ENCODE data around the gene METTL1.

METTL1 gene

DNA sequence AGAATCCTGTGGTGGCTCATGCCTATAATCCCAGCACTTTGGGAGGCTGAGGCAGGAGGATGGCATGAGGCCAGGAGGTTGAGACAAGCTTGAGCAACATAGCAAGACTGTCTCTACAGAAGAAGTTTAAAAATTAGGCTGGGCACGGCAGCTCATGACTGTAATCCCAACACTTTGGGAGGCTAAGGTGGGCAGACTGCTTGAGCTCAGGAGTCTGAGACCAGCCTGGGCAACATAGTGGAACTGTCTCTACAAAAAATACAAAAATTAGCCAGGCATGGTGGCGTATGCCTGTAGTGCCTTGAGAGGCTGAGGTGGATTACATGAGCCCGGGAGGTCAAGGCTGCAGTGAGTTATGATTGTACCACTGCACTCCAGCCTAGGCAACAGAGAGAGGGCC is 4.0 kb downstream of the METTL1 start:
- 90 to 100% methylated on average over 1 to 3 of the region's 3 CpGs for WGBS, 2 experiments (ENCODE audit: insufficient coverage in 2 of 2)

DNA sequence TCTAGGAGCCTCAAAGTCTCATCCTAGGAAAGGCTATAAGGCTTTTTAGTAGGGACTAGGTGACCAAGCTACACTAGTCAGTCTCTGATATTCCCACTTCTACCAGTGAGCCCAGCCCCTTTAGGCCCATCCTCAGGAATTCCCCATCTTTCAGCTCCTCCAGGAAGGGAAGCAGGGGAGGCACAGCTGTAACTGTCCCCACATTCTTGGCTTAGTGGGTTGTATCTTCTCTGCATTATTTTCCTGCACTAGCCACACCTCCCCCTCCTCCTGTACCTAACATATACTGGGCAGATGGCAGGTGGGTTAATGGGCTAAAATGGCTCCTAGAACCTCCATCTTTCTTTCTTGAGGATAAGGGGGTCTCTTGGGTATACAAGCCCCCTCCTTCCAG is 4.6 kb downstream of the METTL1 start:
- Histone ChIP-seq H3K27ac (ENCODE audit: low read depth, low read length, severe bottlenecking) (no peak overlapping the region), H3K4me3 (ENCODE audit: extremely low read depth, insufficient read depth, low read length, poor library complexity, severe bottlenecking) (no peak overlapping the region), H3K36me3 (ENCODE audit: control insufficient read depth, insufficient read depth, low read length) (peaks cover 25% of the 10 kb centered on the region), H3K9me3 (ENCODE audit: control insufficient read depth, low read length) (no peaks in the 10 kb centered on the region), H3K4me1 (ENCODE audit: control insufficient read depth, insufficient read depth, low read length, poor library complexity, severe bottlenecking) (peaks cover 13% of the 10 kb centered on the region)

More for the DNA sequence above, 4.0 kb downstream of the METTL1 start:
- H3K4me1 ChIP-seq (ENCODE audit: control insufficient read depth, insufficient read depth, low read length, poor library complexity, severe bottlenecking): peaks cover 13% of the 10 kb centered on the region
- no peaks in the 10 kb centered on the region for H3K9me3 ChIP-seq (ENCODE audit: control insufficient read depth, low read length)
- no peak overlapping the region for H3K4me3 ChIP-seq (ENCODE audit: extremely low read depth, insufficient read depth, low read length, poor library complexity, severe bottlenecking)
- peaks cover 25% of the 10 kb centered on the region for H3K36me3 ChIP-seq (ENCODE audit: control insufficient read depth, insufficient read depth, low read length)
- H3K27ac ChIP-seq (ENCODE audit: low read depth, low read length, severe bottlenecking): no peak overlapping the region

DNA sequence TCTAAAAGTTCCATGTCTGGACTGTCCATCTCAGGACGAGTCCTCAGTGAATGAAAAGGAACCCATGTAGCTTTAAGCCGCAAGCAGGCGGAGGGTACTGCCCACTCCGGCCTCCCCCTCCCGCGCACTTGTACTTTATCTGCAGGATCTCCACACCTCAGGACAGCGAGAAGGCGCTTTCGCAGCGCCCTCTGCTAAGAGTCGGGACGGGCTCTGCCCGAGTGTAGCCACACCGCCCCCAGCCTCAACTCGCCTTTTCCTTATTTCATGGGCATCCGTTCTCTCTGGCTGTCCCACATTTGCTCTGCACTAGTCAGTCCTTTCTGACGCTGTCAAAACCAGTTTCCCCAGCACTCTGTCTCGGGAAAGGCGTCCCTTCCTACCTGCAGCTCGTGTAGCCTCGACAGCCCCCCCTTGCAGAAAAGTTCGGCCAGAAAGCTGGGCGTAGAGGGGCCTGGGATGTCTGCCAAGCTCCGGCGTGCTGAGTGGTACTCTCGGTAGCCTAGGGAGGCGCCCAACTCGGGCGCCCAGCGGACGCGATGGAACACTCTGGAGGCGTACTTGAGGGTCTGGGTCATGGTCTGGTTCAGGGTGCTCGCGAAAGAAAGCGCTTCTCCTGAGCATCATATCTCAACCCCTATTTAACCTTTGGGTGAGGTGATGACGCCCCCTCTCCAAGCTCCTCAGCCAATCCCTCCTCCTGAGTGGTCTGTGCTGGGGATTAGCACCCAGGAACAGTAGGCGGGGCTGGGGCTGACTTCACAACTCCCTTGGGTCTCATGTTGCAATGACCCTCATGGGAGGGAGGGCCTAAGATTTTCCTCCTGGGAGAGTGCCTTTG is 5.2 kb downstream of the METTL1 start, which contains the start of gene CYP27B1:
Gene CYP27B1, minus strand, starts transcription at position 615 of the 841 bp plus-strand sequence. Its CDS starts 37 bp downstream, at position 578.
- H3K4me1 ChIP-seq (ENCODE audit: control insufficient read depth, insufficient read depth, low read length, poor library complexity, severe bottlenecking): peaks cover 13% of the 10 kb centered on the region
- H3K4me3 ChIP-seq (ENCODE audit: extremely low read depth, insufficient read depth, low read length, poor library complexity, severe bottlenecking): no peak within 1 kb of the TSS
- WGBS, 2 experiments (ENCODE audit: insufficient coverage in 2 of 2): 5 to 6% methylated on average over 29 to 31 of the region's 38 CpGs
- H3K27ac ChIP-seq (ENCODE audit: low read depth, low read length, severe bottlenecking): no peak within 1 kb of the TSS
- H3K36me3 ChIP-seq (ENCODE audit: control insufficient read depth, insufficient read depth, low read length): peaks cover 25% of the 10 kb centered on the region
- no peaks in the 10 kb centered on the region for H3K9me3 ChIP-seq (ENCODE audit: control insufficient read depth, low read length)

DNA sequence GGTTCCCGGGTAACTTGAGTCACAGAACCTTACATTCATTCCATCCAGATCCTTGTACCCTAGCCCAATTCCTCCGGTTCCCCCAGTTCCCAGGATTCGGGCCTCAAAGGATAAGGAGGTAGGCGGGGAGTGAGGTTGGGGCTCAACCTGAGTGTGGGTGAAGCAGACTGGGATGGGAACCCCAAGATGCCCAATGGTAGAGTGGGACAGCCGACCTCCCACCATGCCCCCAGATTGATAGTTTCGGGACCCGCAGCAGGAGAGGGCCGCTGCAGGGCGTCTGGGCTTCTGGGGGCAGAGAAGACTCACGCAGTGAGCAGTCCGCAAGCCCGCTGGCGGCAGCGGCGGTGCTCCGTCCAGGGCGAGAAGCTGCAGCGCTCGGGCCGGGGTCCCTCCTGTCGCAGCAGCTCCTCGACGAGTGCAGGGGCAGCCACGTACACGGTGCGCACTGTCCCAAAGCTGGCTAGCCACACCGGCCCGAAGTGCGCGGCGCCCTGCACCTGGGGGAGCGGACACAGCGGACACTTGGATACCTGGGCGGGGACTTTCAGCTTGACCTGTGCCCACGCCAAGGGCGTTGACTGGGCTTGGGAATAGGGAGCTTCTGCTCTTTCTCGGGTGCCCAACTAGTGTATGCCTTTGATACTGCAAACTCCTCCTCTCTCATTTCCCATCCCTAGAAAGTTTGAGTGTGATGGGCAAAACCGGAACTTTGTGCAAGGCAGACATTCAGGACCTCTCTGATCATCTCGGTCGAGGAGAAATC is 6.0 kb downstream of the METTL1 start:
- no peaks in the 10 kb centered on the region for H3K9me3 ChIP-seq (ENCODE audit: control insufficient read depth, low read length)
- H3K36me3 ChIP-seq (ENCODE audit: control insufficient read depth, insufficient read depth, low read length): peaks cover 23% of the 10 kb centered on the region
- peaks cover 10% of the 10 kb centered on the region for H3K4me1 ChIP-seq (ENCODE audit: control insufficient read depth, insufficient read depth, low read length, poor library complexity, severe bottlenecking)
- 3 to 7% methylated on average over 27 to 32 of the region's 40 CpGs for WGBS, 2 experiments (ENCODE audit: insufficient coverage in 2 of 2)
- peak overlapping the region; percentile 9 for H3K4me3 ChIP-seq (ENCODE audit: extremely low read depth, insufficient read depth, low read length, poor library complexity, severe bottlenecking)
- H3K27ac ChIP-seq (ENCODE audit: low read depth, low read length, severe bottlenecking): no peak overlapping the region

DNA sequence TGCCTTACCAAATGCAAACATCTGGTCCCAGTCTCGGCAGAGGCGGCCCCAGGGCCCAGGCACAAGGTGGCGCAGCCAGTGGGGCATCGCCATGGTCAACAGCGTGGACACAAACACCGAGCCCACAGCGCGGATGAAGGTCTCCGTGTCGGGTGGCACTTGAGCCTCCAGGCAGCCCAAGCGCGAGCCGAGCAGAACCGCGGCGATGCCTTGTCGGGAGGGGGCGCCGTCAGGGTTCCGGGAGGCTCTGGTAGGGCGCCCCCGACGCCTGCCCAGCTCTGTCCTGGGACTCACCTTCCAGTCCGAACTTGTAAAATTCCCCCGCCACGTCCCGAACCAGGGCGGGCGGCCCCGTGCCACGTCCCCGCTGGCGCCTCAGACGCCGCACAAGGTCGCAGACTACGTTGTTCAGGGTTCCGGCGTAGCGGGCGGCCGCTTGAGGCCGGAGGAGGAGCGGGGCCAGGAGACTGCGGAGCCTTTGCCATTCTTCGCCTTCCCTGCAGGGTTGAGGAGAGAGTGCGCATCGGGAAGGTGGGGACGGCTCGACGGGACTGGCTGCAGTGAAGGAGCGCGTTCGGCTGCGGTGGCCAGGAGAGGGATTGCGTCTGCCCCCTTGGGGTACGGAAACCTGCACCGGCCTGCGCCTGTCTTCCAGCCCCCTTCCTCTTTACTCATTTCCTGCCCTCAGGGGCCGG is 6.8 kb downstream of the METTL1 start:
- H3K4me3 ChIP-seq (ENCODE audit: extremely low read depth, insufficient read depth, low read length, poor library complexity, severe bottlenecking): peak overlapping the region; percentile 9
- H3K27ac ChIP-seq (ENCODE audit: low read depth, low read length, severe bottlenecking): no peak overlapping the region
- H3K4me1 ChIP-seq (ENCODE audit: control insufficient read depth, insufficient read depth, low read length, poor library complexity, severe bottlenecking): peaks cover 10% of the 10 kb centered on the region
- H3K9me3 ChIP-seq (ENCODE audit: control insufficient read depth, low read length): no peaks in the 10 kb centered on the region
- peaks cover 18% of the 10 kb centered on the region for H3K36me3 ChIP-seq (ENCODE audit: control insufficient read depth, insufficient read depth, low read length)
- WGBS, 2 experiments (ENCODE audit: insufficient coverage in 2 of 2): 1 to 3% methylated on average over 52 to 60 of the region's 60 CpGs

DNA sequence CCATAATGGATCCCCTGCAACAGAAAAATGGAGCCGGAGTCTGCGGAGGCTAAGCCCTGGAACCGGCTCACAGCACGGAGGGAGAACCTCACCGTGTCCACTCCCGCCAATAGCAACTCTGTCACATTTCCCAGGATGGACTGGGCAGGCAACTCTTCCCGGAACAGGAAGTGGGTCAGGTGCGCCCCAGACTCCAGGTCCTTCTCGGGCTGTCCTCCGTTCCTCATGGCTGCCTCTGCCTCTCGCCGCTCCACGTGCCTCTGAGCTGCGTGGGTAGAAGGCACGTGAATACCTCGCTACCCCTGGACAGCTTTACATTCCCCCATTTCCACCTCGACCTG is 7.3 kb downstream of the METTL1 start:
- Histone ChIP-seq H3K4me1 (ENCODE audit: control insufficient read depth, insufficient read depth, low read length, poor library complexity, severe bottlenecking) (peaks cover 10% of the 10 kb centered on the region), H3K36me3 (ENCODE audit: control insufficient read depth, insufficient read depth, low read length) (peaks cover 15% of the 10 kb centered on the region), H3K4me3 (ENCODE audit: extremely low read depth, insufficient read depth, low read length, poor library complexity, severe bottlenecking) (peak overlapping the region; percentile 9), H3K9me3 (ENCODE audit: control insufficient read depth, low read length) (no peaks in the 10 kb centered on the region), H3K27ac (ENCODE audit: low read depth, low read length, severe bottlenecking) (no peak overlapping the region)
- WGBS, 2 experiments (ENCODE audit: insufficient coverage in 2 of 2): 23 to 29% methylated on average over 16 of the region's 17 CpGs

DNA sequence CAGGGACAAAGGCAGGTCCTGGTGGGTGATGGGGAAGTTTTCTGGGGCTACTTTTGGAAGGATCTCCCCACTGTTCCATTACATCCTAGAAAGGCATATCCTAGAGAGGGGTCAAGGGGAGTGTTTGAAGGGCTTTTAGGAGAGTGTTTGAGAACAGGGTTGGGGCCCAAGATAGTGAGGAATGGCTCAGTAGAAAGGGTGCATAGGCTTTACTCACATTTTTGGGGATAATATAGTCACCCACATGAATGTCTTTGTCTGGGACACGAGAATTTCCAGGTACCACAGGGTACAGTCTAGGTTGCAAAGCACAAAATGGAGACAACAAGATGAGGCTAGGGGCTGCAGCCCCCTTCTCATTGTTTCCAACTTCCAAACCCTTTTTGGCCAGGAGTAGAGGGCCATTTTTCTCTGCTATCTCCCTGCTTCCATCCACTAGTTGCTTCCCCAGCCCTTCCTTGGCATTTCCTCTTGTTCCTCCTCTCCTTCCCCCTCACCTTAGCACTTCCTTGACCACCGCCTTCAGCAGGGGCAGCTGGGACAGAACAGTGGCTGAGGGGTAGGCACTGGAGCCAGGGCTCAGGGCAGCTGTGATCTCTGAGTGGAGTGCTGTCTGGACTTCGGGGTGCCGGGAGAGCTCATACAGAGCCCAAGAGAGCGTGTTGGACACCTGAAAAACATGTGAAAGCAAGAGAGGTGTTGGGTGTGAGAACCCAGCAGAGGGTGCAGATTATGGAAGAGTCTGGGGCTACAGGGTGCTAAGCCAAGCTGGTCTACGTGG is 7.8 kb downstream of the METTL1 start:
- no peaks in the 10 kb centered on the region for H3K9me3 ChIP-seq (ENCODE audit: control insufficient read depth, low read length)
- H3K4me1 ChIP-seq (ENCODE audit: control insufficient read depth, insufficient read depth, low read length, poor library complexity, severe bottlenecking): peaks cover 10% of the 10 kb centered on the region
- peaks cover 9% of the 10 kb centered on the region for H3K36me3 ChIP-seq (ENCODE audit: control insufficient read depth, insufficient read depth, low read length)
- no peak overlapping the region for H3K4me3 ChIP-seq (ENCODE audit: extremely low read depth, insufficient read depth, low read length, poor library complexity, severe bottlenecking)
- no peak overlapping the region for H3K27ac ChIP-seq (ENCODE audit: low read depth, low read length, severe bottlenecking)
- WGBS, 2 experiments (ENCODE audit: insufficient coverage in 2 of 2): 75 to 86% methylated on average over 6 of the region's 6 CpGs

DNA sequence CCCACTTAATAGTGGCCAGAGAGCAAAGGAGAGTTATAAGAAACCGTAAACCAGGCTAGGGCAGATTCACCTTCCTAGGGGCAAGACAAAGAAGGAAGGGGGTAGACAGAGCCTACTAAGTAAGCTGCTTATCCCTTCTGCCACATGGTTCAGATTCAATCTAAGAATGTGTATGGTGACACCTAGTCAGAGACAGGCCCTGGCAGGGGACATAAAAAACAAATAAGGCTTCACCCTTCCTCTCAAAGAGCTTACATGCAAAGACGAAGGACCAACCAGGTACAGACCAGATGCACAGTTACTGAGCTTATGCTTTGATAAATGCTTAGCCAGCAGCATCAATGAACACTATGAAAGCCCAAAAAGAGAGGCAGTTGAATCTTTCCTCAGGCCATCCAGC is 9.4 kb downstream of the METTL1 start:
- Histone ChIP-seq H3K36me3 (ENCODE audit: control insufficient read depth, insufficient read depth, low read length) (no peaks in the 10 kb centered on the region), H3K27ac (ENCODE audit: low read depth, low read length, severe bottlenecking) (no peak overlapping the region), H3K4me3 (ENCODE audit: extremely low read depth, insufficient read depth, low read length, poor library complexity, severe bottlenecking) (no peak overlapping the region), H3K9me3 (ENCODE audit: control insufficient read depth, low read length) (no peaks in the 10 kb centered on the region), H3K4me1 (ENCODE audit: control insufficient read depth, insufficient read depth, low read length, poor library complexity, severe bottlenecking) (peaks cover 10% of the 10 kb centered on the region)
- WGBS, 2 experiments (ENCODE audit: insufficient coverage in 2 of 2): 85 to 93% methylated on average over 2 of the region's 2 CpGs

DNA sequence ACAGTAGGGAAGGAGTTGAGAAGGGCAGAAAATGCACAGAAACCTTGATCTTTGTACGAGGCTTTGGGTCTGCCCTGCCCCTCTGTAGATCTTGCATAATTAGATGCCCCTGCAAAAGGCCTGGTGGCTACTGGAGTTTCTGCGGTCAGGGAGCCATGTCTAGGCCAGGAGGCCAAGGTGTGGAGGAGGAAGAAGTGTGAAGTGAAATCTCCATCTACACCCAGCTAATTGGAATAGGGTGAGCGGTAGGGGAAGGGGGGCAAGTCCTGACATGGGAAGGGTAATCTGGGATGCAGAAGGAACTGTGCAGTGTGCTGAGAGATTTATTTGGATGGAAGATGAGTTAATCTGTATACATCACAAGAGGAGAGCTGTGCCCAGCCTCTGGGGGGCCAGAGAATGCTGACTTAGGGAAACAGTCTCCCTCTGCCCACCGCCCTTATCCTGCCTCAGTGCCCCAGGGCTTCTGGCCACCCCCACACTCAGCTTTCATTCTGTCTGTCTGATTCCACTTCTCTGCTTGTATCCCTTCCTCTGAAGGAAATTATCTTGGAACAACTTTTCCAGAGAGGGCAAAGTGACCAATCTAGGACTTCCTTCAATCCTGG is 10.4 kb downstream of the METTL1 start:
- Histone ChIP-seq H3K36me3 (ENCODE audit: control insufficient read depth, insufficient read depth, low read length) (no peaks in the 10 kb centered on the region), H3K27ac (ENCODE audit: low read depth, low read length, severe bottlenecking) (no peak overlapping the region), H3K9me3 (ENCODE audit: control insufficient read depth, low read length) (no peaks in the 10 kb centered on the region), H3K4me1 (ENCODE audit: control insufficient read depth, insufficient read depth, low read length, poor library complexity, severe bottlenecking) (peaks cover 7% of the 10 kb centered on the region), H3K4me3 (ENCODE audit: extremely low read depth, insufficient read depth, low read length, poor library complexity, severe bottlenecking) (no peak overlapping the region)
- 80% methylated on average over 3 to 4 of the region's 4 CpGs for WGBS, 2 experiments (ENCODE audit: insufficient coverage in 2 of 2)
